Coronary artery (tissue), 2 donors: ENCODE measurements around the gene CDT1.
A peak's percentile ranks its signal among the peaks of the same experiment; 100 is the strongest.
"Not testable (repeated sequence)": the region's sequence is repeated elsewhere in the genome, so short reads cannot be mapped to it uniquely, and the experiment has no call there.

Experiments used
- DNase-seq: peaks from one replicate; pipeline ENCODE4 v3.0.0-alpha.2; 2017; ENCODE audit warnings: low spot score
- H3K27ac ChIP-seq, 2 donors: fragments of 200-600 bp; sonication (generic); one replicate each; pipeline ENCODE4 v1.5.1; 2016 to 2019
- H3K4me3 ChIP-seq: fragments of 200-600 bp; sonication (generic); 2 replicates; pipeline ENCODE4 v1.5.1; 2016; ENCODE audit warnings: mild to moderate bottlenecking, moderate library complexity
- CTCF ChIP-seq: fragments of 200-600 bp; sonication (generic); IDR thresholded peaks from one replicate; pipeline ENCODE4 v1.5.1; 2019; ENCODE audit warnings: antibody characterized with exemption

Gene CDT1

GRCh38 chr16:88784856-88785105 lies 18.8 kb upstream of the CDT1 start:
- H3K27ac ChIP-seq, result peak overlapping the region; percentile 65 to 97
- H3K4me3 ChIP-seq, result peak overlapping the region; percentile 96
- no peak for DNase-seq
- TF ChIP-seq CTCF, result no peak

DNA sequence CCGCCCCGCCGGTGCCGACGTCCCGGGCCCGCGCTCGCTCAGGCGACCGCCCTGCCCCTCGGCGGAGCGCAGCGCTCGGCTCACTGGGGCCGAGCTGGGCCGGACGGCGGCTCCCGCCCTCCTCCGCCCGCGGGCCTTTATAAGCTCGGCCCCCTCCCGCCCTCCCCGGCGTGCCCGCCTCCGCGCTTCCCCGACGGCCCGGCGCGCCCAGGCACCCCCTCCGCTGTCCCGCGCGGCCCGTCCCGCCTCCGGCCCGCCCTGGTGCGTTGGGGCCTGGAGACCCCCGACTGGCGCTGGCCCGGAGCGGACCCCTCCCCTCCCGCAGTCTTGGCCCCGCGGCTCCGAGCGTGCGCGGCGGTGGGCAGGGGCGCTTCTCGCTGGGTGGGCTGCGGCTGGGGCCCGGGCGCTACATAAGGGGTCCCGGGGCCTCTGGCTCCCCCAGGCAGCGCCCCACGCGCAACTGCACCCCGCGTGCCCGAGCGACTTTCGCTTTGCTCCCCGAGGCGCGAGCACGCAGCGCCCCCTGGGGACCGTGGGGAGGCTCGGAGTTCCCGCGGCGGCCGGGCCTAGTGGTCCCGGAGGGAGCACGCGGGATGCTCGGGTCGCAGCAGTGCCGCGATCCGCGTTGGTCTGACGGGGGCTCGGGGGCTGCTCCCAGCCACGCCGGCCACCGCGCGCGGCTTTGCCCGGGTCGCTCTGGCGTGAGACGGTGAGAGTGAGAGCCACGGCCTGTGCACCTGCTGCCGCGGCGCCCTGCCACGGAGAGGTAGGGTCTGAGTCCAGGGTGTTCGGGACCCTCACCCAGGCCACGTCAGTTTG lies 18.3 kb upstream of the CDT1 start, which contains the start of gene PIEZO1:
TSS of gene PIEZO1 (minus strand) at position 115 of the 819 bp plus-strand sequence. CDS start 256 bp downstream, outside the sequence.
- Histone ChIP-seq H3K4me3 (peak within 1 kb of the TSS; percentile 96), H3K27ac (peak within 1 kb of the TSS; percentile 65 to 97)
- TF ChIP-seq CTCF, result peak; percentile 72
- DNase-seq, result no peak

DNA sequence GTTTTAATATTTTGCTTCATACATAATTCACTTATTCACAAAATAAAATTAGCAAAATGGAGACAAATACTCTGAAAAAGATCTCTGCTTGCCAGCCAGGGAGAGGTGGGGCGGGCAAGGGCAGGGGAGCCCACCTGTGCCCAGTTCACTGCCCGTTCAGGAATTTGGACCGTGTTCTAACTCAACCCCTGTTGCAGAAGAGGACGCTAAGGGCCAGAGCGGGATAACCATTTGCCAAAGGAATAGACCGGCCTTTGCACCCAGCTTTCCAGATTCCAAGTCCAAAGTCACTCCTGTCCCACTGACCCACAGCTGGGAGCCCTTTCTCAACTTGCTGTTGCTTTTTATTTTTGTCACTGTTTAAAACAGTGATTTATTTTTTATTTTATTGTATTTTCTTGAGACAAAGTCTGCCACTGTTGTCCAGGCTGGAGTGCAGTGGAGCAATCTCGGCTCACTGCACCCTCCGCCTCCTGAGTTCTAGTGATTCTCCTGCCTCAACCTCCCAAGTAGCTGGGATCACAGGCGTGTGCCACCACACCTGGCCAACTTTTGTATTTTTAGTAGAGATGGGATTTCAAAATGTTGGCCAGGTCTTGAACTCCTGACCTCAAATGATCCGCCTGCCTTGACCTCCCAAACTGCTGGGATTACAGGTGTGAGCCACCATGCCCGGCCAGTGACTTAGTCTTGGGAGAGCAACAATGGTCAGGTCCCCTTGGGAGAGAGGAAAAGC lies 15.8 kb upstream of the CDT1 start:
- Histone ChIP-seq H3K27ac (no peak overlapping the region), H3K4me3 (no peak overlapping the region)
- TF ChIP-seq CTCF, result no peak
- DNase-seq, result no peak

- not testable (repeated sequence) for H3K27ac ChIP-seq, H3K4me3 ChIP-seq, DNase-seq
These were observed 14.8 kb upstream of the CDT1 start for GRCh38 chr16:88788749-88789148.

DNA sequence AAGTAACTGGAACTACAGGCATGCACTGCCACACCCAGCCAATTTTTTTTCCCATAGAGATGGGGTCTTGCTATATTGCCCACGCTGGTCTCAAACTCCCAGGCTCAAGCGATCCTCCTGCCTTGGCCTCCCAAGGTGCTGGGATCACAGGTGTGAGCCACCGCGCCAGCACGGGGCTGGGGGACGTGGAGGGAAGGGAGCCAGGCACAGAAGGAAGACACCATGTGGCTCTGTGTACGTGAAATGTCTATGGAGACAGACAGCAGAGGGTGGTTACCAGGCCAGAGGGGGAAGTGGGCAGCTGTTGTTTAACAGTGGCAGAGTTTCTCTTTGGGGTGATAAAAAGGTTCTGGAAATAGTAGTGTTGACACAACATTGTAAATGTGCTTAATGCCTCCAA lies 14.0 kb upstream of the CDT1 start:
- DNase-seq, result no peak
- no peak overlapping the region for H3K27ac ChIP-seq
- no peak for TF ChIP-seq CTCF
- H3K4me3 ChIP-seq, result no peak overlapping the region

GRCh38 chr16:88790312-88791211 lies 13.0 kb upstream of the CDT1 start:
- no peak for DNase-seq
- no peak for TF ChIP-seq CTCF
- peak overlapping the region; percentile 0 for H3K4me3 ChIP-seq
- H3K27ac ChIP-seq, result peak overlapping the region in 1 of 2 donors; percentile 0

GRCh38 chr16:88792078-88792550 lies 11.5 kb upstream of the CDT1 start:
- TF ChIP-seq CTCF, result no peak
- DNase-seq, result no peak
- H3K4me3 ChIP-seq, result no peak overlapping the region
- H3K27ac ChIP-seq, result no peak overlapping the region
